GM12874 (cell line): ENCODE measurements around the gene SHISAL2B.

Experiments used
- TF ChIP-seq, protein P1 (sequence below): IDR thresholded peaks from 2 replicates; pipeline ENCODE4 v1.5.1; 2011; ENCODE audit warnings: low read depth, mild to moderate bottlenecking, control low read depth, low read length, moderate library complexity; ENCODE audit not compliant: insufficient read depth

Gene SHISAL2B

DNA sequence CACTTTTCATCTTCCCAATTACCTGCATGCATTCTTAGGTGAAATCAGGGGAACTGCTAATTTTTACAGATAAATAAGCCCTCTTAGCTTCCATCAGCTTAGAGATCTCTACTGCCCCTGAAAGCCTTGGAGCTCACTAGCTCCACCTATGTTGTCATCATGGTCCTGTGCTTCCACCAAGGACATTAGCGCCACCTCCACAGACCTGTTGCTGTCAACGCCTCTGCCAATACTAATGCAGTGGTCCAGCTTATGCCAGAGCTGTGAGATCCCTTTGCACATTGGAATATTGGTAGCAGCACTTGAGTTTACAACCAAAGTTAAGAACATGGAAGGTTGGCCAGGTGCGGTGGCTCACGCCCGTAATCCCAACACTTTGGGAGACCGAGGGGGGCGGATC is 7.7 kb upstream of the SHISAL2B start:
- TF ChIP-seq, protein P1, sequence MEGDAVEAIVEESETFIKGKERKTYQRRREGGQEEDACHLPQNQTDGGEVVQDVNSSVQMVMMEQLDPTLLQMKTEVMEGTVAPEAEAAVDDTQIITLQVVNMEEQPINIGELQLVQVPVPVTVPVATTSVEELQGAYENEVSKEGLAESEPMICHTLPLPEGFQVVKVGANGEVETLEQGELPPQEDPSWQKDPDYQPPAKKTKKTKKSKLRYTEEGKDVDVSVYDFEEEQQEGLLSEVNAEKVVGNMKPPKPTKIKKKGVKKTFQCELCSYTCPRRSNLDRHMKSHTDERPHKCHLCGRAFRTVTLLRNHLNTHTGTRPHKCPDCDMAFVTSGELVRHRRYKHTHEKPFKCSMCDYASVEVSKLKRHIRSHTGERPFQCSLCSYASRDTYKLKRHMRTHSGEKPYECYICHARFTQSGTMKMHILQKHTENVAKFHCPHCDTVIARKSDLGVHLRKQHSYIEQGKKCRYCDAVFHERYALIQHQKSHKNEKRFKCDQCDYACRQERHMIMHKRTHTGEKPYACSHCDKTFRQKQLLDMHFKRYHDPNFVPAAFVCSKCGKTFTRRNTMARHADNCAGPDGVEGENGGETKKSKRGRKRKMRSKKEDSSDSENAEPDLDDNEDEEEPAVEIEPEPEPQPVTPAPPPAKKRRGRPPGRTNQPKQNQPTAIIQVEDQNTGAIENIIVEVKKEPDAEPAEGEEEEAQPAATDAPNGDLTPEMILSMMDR: no peak

GRCh38 chr5:64685866-64686265 is 4.4 kb upstream of the SHISAL2B start:
- TF ChIP-seq, protein P1: no peak

GRCh38 chr5:64688391-64688790 is 1.9 kb upstream of the SHISAL2B start:
- TF ChIP-seq, protein P1: no peak

- TF ChIP-seq, protein P1: no peak
Measured at GRCh38 chr5:64688965-64689364, 1.3 kb upstream of the SHISAL2B start.

DNA sequence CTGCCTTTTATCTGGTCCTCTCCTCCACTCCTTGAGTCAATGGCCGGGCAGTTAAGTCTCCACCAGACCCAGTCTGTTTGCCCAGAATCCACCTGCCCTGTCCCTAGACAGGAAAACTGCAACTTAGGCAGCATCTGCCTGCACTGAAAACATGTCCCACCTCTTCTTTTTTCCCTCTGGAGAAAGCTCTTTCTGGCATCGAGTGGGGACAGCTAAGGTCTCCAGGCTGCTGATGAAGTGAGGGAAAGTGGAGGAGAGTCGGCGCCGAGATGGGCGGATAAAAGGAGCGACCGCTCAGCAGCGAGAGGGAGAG is 243 bp upstream of the SHISAL2B start:
- TF ChIP-seq, protein P1: no peak

DNA sequence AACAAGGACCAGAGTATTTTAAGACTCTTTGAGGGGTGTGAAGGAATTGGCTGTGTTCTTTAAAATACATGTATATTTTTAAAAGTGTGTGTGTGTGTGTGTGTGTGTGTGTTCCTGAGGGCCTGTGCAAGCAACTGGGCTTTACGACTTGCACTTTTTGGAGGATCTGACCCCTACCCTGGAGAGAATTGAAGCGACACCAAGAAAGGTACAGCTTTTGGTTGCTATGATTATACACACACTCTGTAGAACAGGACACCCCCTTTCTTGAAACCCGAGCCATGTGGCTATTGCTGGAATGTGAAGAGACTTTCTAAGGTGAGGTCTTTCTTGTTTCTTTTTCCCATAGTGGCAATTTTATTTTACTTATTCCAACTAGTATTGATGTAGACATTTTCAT is 988 bp downstream of the SHISAL2B start:
- TF ChIP-seq, protein P1: no peak

DNA sequence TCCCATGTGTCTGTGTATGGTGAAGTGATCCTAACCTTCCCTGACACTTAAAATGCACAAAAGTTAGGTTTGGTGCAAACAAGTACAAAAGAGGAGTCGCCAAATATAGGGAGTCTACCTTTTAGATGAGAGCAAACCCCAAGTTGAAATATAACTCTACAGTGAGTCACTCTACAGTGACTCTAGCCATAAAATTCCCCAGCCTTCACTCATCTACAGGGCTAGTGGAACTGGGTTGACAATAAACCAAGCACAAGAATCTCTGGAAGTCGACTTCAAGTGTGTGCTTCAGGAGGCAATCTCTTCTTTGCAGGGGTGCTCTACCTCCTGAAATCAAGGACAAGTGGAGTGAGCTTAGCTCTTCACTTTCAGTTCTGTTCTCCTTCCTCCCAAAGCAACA is 3.3 kb downstream of the SHISAL2B start:
- TF ChIP-seq, protein P1: no peak

DNA sequence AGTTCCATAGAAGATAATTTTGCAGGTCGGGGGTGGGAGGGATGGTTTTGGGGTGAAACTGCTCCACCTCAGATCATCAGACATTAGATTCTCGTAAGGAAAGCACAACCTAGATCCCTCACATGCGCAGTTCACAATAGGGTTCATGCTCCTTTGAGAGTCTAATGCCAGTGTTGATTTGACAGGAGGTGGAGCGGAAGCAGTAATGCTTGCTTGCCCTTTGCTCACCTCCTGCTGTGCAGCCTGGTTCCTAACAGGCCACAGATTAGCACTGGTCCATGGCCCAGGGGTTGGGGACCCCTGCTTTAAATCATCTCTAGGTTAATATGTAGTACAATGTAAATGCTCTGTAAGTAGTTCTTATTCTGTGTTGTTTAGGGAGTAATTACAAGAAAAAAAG is 10.5 kb downstream of the SHISAL2B start:
- TF ChIP-seq, protein P1: no peak
